Stimulated activated effector memory CD8-positive, alpha-beta T cell treated with anti-CD3 and anti-CD28 coated beads, Interleukin-12 subunit alpha, Interleukin-12 subunit beta, amount 100 ng/mL, for 72 hours (primary cell): ENCODE data around the gene RPS6KA2.

Experiments
- ATAC-seq: fragments of 150-1000 bp; cut with Tn5 transposase; 2 replicates; pipeline ENCODE4 v1.10.0; 2021
- DNase-seq, 2 donors: peaks; one replicate each; pipeline ENCODE4 v3.0.0; 2021 to 2022; ENCODE audit warnings: low spot score in 2 of 2
- H3K27ac Mint-ChIP-seq: one replicate; pipeline ENCODE4 v1.8.0; 2022; ENCODE audit warnings: mild to moderate bottlenecking, mixed read lengths
- H3K36me3 Mint-ChIP-seq: one replicate; pipeline ENCODE4 v1.8.0; 2022; ENCODE audit warnings: mild to moderate bottlenecking, mixed read lengths
- H3K4me1 Mint-ChIP-seq: one replicate; pipeline ENCODE4 v1.8.0; 2022; ENCODE audit warnings: mixed read lengths
- H3K4me3 Mint-ChIP-seq: one replicate; pipeline ENCODE4 v1.8.0; 2022; ENCODE audit warnings: mild to moderate bottlenecking, mixed read lengths
- H3K9me3 Mint-ChIP-seq: one replicate; pipeline ENCODE4 v1.8.0; 2022; ENCODE audit warnings: mixed read lengths

Gene RPS6KA2

DNA sequence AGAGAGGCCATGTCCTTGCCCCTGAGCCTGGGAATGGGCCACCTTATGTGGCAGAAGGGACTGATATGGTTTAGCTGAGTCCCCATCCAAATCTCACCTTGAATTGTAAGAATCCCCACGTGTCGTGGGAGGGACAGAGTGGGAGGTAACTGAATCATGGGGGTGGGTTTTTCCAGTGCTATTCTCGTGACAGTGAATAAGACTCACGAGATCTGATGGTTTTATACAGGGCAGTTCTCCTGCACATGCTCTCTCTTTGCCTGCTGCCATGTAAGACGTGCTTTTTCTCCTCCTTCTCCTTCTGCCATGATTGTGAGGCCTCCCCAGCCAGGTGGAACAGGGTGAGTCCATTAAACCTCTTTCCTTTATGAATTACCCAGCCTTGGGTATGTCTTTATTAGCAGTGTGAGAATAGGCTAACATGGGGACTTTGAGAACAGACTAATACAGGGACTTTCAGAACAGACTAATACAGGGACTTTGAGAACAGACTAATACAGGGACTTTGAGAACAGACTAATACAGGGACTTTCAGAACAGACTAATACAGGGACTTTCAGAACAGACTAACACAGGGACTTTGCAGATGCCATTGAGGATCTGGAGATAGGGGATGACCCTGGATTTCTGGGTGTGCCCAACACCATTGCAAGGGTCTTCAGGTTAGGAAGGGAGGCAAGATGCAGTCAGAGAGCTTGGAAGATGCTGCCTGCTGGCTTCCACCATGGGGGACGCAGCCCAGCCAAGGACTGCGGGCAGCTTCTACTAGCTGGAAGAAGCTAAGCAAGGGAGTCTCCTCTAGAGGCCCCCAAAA lies 127.5 kb downstream of the RPS6KA2 start:
- no peaks in the 10 kb centered on the region for H3K9me3 Mint-ChIP-seq
- H3K4me1 Mint-ChIP-seq, result peaks cover 29% of the 10 kb centered on the region
- ATAC-seq, result peak; percentile 86
- H3K27ac Mint-ChIP-seq, result peak overlapping the region; percentile 90
- no peaks in the 10 kb centered on the region for H3K36me3 Mint-ChIP-seq
- H3K4me3 Mint-ChIP-seq, result peak overlapping the region; percentile 38
- DNase-seq, result peak in 1 of 2 donors; percentile 59

DNA sequence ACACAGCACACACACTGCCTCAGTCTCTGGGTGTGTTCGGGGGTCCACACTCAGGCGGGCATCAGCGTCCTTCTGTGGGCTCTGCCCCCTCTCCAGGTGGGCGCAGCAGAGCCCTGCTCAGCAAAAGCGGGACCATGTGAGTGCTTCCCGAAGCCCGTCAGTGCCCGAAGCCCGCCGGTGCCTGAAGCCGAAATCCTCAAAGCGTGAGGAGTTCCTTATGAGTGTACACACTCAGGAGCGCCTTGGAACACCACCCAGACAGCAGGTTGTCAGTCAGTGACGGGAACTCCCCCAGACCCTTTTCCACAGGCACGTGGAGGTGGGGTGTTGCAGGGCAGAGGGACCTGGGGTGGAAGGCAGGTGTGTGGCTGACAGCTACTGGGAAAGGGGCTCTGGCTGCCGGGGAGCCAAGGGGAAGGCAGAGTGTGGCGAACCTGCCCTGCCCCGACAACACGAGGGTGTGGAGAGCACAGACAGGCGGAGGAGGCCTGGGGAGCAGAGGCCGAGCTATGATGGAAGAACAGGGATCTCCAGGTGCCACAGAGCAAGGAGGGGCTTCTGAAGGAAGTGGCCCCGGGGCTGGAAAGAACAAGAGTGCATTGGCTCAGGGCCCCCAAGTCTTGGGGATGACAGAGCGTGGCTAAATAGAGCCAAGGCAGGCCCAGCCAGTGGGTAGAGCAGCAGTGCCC lies 128.2 kb downstream of the RPS6KA2 start:
- H3K27ac Mint-ChIP-seq, result peak overlapping the region; percentile 90
- DNase-seq (no peak), ATAC-seq (no peak)
- H3K4me1 Mint-ChIP-seq, result peaks cover 29% of the 10 kb centered on the region
- H3K4me3 Mint-ChIP-seq, result peak overlapping the region; percentile 38
- no peaks in the 10 kb centered on the region for H3K9me3 Mint-ChIP-seq
- H3K36me3 Mint-ChIP-seq, result no peaks in the 10 kb centered on the region

- Mint-ChIP-seq H3K4me1 (peaks cover 29% of the 10 kb centered on the region), H3K4me3 (no peak overlapping the region), H3K9me3 (no peaks in the 10 kb centered on the region), H3K36me3 (no peaks in the 10 kb centered on the region), H3K27ac (no peak overlapping the region)
- no peak for ATAC-seq
- no peak for DNase-seq
These were observed 128.8 kb downstream of the RPS6KA2 start for GRCh38 chr6:166498228-166498627.

- Mint-ChIP-seq H3K4me3 (no peak overlapping the region), H3K36me3 (no peaks in the 10 kb centered on the region), H3K9me3 (no peaks in the 10 kb centered on the region), H3K4me1 (peaks cover 29% of the 10 kb centered on the region), H3K27ac (no peak overlapping the region)
- ATAC-seq (no peak), DNase-seq (no peak)
These were observed 129.8 kb downstream of the RPS6KA2 start for GRCh38 chr6:166497087-166497899.

- Mint-ChIP-seq H3K27ac (no peak overlapping the region), H3K4me3 (no peak overlapping the region)
These were observed 130.6 kb downstream of the RPS6KA2 start for GRCh38 chr6:166496460-166496859.

GRCh38 chr6:166495487-166496314 lies 131.3 kb downstream of the RPS6KA2 start:
- DNase-seq (no peak), ATAC-seq (no peak)
- Mint-ChIP-seq H3K4me1 (peaks cover 29% of the 10 kb centered on the region), H3K36me3 (no peaks in the 10 kb centered on the region), H3K4me3 (no peak overlapping the region), H3K27ac (peak overlapping the region; percentile 80), H3K9me3 (no peaks in the 10 kb centered on the region)

More at GRCh38 chr6:166496460-166496859, 130.6 kb downstream of the RPS6KA2 start:
- DNase-seq, result no peak
- Mint-ChIP-seq H3K9me3 (no peaks in the 10 kb centered on the region), H3K36me3 (no peaks in the 10 kb centered on the region), H3K4me1 (peaks cover 29% of the 10 kb centered on the region)
- ATAC-seq, result no peak

GRCh38 chr6:166494757-166495486 lies 132.1 kb downstream of the RPS6KA2 start:
- DNase-seq (no peak), ATAC-seq (peak; percentile 42)
- no peaks in the 10 kb centered on the region for H3K36me3 Mint-ChIP-seq
- H3K4me1 Mint-ChIP-seq, result peaks cover 22% of the 10 kb centered on the region
- no peaks in the 10 kb centered on the region for H3K9me3 Mint-ChIP-seq
- no peak overlapping the region for H3K4me3 Mint-ChIP-seq
- H3K27ac Mint-ChIP-seq, result no peak overlapping the region

- Mint-ChIP-seq H3K36me3 (no peaks in the 10 kb centered on the region), H3K9me3 (no peaks in the 10 kb centered on the region), H3K27ac (no peak overlapping the region), H3K4me1 (peaks cover 14% of the 10 kb centered on the region), H3K4me3 (no peak overlapping the region)
- ATAC-seq (no peak), DNase-seq (no peak)
These were observed 133.0 kb downstream of the RPS6KA2 start for GRCh38 chr6:166494101-166494441.

GRCh38 chr6:166493427-166494100 lies 133.5 kb downstream of the RPS6KA2 start:
- peaks cover 9% of the 10 kb centered on the region for H3K4me1 Mint-ChIP-seq
- no peaks in the 10 kb centered on the region for H3K36me3 Mint-ChIP-seq
- no peak for DNase-seq
- no peak for ATAC-seq
- H3K4me3 Mint-ChIP-seq, result no peak overlapping the region
- H3K9me3 Mint-ChIP-seq, result no peaks in the 10 kb centered on the region
- H3K27ac Mint-ChIP-seq, result no peak overlapping the region

- ATAC-seq, result no peak
- no peak for DNase-seq
- Mint-ChIP-seq H3K36me3 (no peaks in the 10 kb centered on the region), H3K4me1 (peaks cover 21% of the 10 kb centered on the region), H3K4me3 (no peak overlapping the region), H3K27ac (no peak overlapping the region), H3K9me3 (no peaks in the 10 kb centered on the region)
These were observed 134.8 kb downstream of the RPS6KA2 start for GRCh38 chr6:166492092-166492741.

DNA sequence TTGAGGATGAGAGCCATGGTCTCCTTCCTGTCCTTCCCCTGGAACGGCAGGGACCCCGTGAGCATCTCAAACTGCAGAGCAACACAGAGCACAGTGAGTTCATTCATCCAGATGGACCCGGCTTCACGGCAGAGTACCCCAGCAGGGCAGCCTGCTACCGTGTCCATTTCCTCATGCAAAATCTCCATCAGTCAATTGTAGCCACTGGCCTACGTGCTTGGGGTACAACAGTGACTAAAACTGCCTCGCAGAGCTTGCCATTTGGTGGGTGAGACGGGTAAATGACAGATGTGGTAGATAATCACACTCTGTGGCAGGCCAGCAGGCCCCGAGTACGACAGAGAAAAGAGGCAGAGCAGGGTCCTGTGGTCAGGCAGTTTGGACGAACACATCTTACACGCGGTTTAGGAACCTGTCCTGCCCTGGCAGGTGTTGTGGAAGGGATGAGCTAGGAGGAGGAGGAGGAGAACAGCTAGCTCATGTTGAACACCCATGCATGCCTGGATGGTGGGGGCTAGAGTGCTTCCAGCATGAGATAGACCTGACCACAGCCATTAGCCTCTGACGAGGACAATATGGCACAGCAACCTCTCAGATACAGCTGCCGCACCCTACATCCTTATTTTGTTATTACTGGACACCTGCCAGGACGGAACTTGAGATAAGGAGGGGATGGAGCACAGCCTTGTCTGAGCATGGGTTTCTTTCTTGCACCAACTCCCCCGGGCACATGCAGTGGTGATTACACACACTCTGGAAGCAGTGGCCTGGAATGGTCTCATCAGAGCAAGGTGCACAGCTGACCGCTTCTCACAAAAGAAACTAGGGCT lies 136.2 kb downstream of the RPS6KA2 start:
- peaks cover 23% of the 10 kb centered on the region for H3K4me1 Mint-ChIP-seq
- ATAC-seq (no peak), DNase-seq (no peak)
- no peak overlapping the region for H3K27ac Mint-ChIP-seq
- H3K9me3 Mint-ChIP-seq, result no peaks in the 10 kb centered on the region
- no peak overlapping the region for H3K4me3 Mint-ChIP-seq
- H3K36me3 Mint-ChIP-seq, result no peaks in the 10 kb centered on the region

DNA sequence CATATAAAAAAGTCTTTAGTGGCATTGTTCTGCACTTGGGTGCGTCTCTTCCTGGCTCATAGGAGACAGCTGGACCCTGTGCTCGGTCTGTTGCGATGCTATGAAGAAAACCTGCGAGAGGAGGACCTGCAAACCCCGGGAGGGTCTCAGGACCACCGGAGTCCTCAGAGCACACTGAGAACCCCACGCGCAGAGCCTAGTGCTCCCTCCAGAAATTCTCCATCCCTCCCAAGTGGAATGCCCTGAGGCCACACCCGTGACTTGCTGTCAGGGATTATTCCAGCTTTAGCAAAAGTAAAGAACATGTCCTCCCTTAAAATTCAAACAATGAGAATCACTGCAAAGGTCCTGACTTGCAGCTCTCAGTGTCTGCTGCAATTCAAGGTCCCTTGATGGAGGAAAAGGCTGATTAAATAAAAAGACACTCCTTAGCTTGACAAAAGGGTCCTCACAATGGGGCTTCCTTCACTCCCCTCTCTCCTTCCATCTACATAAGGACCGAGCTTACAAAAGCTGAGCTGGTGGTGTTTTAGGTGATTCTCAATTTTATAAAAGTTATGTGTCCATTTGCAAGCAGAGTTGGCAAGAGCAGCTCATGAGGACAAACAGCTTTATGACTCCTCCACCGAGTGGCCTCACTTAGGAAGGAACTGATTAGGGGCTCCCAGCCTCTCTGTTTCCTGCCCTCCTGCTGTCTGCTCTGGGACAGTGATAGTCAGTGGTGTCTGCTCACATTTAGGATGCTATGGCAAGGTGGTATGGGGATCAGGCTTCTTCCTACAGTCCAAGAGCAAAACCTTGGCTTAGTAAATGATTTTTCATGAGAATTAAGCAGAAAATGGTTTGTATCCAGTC lies 137.5 kb downstream of the RPS6KA2 start:
- H3K27ac Mint-ChIP-seq, result peak overlapping the region; percentile 76
- H3K36me3 Mint-ChIP-seq, result no peaks in the 10 kb centered on the region
- no peaks in the 10 kb centered on the region for H3K9me3 Mint-ChIP-seq
- peaks cover 15% of the 10 kb centered on the region for H3K4me1 Mint-ChIP-seq
- ATAC-seq (no peak), DNase-seq (no peak)
- H3K4me3 Mint-ChIP-seq, result no peak overlapping the region
